Measurements from ENCODE around the gene CCDC154.
A peak's percentile ranks its signal among the peaks of the same experiment; 100 is the strongest.
"Not testable (repeated sequence)": the region's sequence is repeated elsewhere in the genome, so short reads cannot be mapped to it uniquely, and the experiment has no call there.

Gene CCDC154

DNA sequence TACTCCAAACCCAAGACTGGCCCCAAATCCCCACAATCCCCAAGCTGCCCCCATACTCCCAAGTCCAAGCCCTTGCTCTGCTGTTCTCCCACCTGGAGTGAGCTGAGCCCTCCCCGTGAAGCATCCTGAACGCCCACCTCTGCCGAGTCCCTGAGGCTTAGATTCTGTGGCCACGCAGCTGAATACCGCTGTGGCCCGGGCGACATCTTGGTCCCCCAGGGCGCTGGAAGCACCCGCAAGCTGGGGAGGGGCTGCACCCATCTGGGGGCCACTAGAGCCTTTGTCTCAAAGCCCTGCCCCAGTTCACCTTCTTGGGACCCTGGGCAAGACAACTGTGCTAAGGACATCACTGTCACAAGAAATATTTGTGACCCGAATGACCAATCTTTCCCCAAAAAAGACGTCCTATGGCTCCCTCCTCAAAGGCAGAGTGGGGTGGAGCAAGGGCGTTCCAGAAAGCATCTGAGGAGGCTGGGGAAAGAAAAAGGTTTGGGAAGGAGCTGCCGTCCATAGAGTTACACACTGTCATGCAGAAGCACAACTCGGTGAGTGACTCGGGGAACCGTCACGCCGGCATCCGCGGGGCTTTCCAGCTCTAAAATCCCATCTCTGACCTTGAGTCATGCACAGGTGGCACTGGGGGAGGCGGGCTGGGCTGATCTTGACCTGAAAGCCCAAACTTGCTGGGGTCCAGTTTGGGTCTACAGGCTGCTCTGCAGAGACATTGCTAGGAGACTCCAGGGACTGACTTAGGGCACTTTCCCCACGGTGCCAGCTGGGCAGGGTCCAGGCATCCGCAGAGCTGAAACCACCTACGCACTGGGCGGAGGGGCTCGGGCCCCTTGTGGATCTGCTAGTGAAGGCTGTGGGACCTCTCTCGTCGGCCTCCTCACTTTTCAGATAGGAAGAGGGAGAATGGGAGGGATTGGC, 37.8 kb upstream of the CCDC154 start:
- H3K4me3 ChIP-seq (replicated peaks in 1 of 2; ENCODE audit: low read depth in 2 of 2, low read length in 2 of 2): no peak overlapping the region
- DNase-seq (ENCODE audit: low read depth in 2 of 2): no peak
- TF ChIP-seq, protein P1, sequence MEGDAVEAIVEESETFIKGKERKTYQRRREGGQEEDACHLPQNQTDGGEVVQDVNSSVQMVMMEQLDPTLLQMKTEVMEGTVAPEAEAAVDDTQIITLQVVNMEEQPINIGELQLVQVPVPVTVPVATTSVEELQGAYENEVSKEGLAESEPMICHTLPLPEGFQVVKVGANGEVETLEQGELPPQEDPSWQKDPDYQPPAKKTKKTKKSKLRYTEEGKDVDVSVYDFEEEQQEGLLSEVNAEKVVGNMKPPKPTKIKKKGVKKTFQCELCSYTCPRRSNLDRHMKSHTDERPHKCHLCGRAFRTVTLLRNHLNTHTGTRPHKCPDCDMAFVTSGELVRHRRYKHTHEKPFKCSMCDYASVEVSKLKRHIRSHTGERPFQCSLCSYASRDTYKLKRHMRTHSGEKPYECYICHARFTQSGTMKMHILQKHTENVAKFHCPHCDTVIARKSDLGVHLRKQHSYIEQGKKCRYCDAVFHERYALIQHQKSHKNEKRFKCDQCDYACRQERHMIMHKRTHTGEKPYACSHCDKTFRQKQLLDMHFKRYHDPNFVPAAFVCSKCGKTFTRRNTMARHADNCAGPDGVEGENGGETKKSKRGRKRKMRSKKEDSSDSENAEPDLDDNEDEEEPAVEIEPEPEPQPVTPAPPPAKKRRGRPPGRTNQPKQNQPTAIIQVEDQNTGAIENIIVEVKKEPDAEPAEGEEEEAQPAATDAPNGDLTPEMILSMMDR (IDR thresholded peaks at IDR 0.05; ENCODE audit: low read depth, low read length): no peak

DNA sequence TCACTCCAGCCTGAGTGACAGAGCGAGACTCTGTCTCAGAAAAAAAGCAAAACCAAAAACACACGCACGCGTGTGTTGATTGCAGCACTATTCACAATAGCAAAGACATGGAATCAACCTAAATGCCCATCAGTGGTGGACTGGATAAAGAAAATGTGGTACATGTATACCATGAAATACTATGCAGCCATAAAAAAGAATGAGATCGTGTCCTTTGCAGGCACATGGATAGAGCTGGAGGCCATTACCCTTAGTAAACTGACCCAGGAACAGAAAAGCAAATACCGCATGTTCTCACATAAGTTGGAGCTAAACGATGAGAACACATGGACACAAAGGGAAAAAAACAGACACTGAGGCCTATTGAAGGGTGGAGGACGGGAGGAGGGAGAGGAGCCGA, 34.6 kb upstream of the CCDC154 start:
- not testable (repeated sequence) for DNase-seq (ENCODE audit: low read depth in 2 of 2); H3K4me3 ChIP-seq (replicated peaks in 1 of 2; ENCODE audit: low read depth in 2 of 2, low read length in 2 of 2)

DNA sequence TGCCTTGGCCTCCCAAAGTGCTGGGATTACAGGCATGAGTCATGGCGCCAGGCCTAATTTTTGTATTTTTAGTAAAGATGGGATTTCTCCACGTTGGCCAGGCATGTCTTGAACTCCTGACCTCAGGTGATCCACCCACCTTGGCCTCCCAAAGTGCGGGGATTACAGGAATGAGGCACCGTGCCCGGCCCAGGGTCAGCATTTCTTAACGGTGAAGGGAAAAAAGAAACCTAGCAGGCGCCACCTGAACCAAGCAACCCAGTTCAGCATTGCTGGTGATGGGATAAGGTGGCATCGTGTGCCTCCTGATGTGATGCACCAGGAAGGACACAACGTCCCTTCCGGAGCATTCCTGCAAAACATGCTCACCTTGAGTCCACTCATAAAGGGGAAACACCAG, 32.7 kb upstream of the CCDC154 start:
- TF ChIP-seq, protein P1 (IDR thresholded peaks at IDR 0.05; ENCODE audit: low read depth, low read length): no peak
- no peak for DNase-seq (ENCODE audit: low read depth in 2 of 2)
- H3K4me3 ChIP-seq (replicated peaks in 1 of 2; ENCODE audit: low read depth in 2 of 2, low read length in 2 of 2): no peak overlapping the region

DNA sequence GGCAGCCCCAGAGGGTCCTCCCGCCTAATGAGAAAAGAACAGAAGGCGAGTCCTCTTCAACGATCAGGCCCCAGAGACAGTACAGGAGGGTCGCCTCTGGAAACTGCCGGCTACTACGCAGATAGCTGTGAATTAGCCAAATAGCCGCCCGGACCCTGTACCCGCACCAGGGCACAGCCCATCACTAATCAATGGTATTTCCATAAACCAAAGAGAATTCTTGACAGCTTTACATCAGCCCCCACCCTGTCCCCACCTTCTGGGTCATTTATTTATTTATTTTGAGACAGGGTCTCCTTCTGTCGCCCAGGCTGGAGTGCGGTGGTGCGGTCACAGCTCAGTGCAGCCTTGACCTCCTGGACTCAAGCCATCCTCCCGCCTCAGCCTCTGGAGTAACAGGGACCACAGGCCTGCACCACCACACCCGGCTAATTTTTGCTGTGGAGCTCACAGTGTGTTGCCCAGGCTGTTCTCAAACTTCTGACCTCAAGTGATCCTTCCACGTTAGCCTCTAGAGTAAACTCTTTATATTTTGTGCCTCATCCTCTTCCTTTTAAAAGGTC, 31.3 kb upstream of the CCDC154 start:
- no peak for DNase-seq (ENCODE audit: low read depth in 2 of 2)
- TF ChIP-seq, protein P1 (IDR thresholded peaks at IDR 0.05; ENCODE audit: low read depth, low read length): no peak
- H3K4me3 ChIP-seq (replicated peaks in 1 of 2; ENCODE audit: low read depth in 2 of 2, low read length in 2 of 2): peak overlapping the region; percentile 68 to 77

DNA sequence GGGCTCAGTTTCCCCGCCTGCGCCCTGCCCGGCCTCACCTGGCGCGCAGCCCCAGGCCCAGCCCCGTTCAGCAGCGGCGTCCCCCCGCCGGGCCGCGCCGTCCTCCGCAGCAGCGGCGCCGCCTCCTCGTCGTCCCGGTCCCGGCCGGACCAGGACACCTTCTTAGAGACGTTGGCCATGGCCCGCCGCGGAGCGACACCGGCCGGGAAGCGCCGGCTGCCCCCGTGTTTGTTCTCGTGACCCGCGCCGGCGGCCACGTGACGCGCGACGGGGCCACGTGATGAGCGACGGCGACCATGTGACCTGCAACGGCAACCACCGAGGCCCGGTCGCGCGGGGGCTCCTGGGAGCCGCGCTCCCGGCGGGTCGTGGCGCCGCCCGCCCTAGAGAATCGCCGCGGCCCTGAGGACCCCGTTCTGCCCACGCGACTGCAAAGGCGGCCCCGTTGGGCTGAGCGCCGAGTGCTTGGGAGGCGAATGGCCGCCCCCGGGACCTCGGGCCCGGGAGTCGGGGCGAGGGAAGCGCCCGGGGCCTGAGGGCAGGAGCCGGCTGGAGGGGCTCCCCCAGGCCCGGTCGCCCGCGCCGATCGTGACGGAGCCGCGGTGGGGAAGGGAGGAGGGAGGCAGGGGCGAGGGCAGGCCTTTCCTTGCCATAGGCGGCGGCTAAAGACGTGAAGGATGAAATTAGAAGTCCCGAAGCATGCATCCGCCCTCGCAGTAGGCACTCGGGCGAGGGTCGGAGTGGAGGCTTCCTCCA, 30.6 kb upstream of the CCDC154 start, which contains the start of gene CLCN7:
Gene CLCN7, minus strand, starts transcription at position 233 of the 756 bp plus-strand sequence. Its CDS starts 54 bp downstream, at position 179.
- peak within 1 kb of the TSS; percentile 68 to 77 for H3K4me3 ChIP-seq (replicated peaks in 1 of 2; ENCODE audit: low read depth in 2 of 2, low read length in 2 of 2)
- DNase-seq (ENCODE audit: low read depth in 2 of 2): peak; percentile 85 to 89
- TF ChIP-seq, protein P1 (IDR thresholded peaks at IDR 0.05; ENCODE audit: low read depth, low read length): no peak

DNA sequence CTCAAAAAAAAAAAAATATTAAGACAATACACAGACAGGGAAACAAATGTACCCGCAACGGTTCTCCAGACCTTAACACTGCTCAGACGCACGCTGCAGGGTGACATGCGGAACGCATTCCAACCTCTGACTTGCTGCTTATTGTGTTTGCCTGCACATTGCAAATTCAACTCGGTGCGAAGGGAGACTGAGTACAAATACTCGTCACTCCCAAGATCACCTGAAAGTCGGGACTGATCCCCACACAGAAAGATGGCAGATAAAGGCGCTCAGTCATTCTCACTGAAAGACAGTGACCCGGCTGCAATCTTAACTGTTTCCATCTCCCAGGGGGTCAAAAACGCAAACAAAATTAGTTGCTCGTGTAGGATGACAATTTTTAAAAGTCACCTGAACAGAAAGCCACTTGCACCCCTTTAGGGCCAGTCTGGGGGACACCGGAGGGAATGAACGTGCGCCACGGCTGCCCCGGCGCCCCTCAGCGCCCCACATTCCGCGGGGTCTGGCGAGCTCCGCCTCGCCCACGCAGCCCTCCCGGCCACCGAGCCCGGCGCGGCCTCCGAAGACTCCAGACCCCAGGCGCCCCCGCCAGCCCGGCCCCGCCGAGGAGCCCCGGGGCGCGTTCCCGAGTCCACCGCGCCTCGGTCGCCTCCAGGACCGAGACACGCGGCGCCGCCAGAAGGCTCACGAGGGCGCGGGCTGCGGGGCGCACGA, 29.9 kb upstream of the CCDC154 start:
- peak in 1 of 2 donors; percentile 10 for DNase-seq (ENCODE audit: low read depth in 2 of 2)
- TF ChIP-seq, protein P1 (IDR thresholded peaks at IDR 0.05; ENCODE audit: low read depth, low read length): no peak
- H3K4me3 ChIP-seq (replicated peaks in 1 of 2; ENCODE audit: low read depth in 2 of 2, low read length in 2 of 2): peak overlapping the region; percentile 68 to 77
